T1000 (cell line): Measurements from ENCODE around the gene ATP8A1.

Experiments used
- DNase-seq: peaks from one replicate; lab custom pipeline; 2025; ENCODE audit warnings: mixed read lengths; lab: John Stamatoyannopoulos, UW

ATP8A1 gene

DNA sequence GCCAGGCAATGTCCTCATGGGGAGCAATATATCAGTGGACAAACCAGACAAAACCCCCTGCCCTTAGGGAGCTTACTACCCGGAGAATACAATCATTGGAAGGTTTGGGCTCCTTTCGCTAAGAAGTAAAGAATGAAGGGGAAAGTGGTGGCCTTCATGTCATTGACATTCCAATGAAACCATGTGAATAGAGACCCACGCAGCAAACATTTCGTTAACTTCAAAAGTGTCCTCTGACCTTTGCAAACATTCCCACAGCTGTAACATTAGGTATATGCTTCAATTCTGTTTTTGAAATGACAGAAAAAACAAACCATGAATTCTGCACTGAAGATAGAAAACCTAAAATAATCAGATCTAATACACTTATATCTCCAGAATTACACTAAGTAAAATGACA, 7.0 kb downstream of the ATP8A1 start:
- no peak for DNase-seq

- DNase-seq: no peak
These were observed 9.8 kb downstream of the ATP8A1 start for GRCh38 chr4:42646999-42647541.

DNA sequence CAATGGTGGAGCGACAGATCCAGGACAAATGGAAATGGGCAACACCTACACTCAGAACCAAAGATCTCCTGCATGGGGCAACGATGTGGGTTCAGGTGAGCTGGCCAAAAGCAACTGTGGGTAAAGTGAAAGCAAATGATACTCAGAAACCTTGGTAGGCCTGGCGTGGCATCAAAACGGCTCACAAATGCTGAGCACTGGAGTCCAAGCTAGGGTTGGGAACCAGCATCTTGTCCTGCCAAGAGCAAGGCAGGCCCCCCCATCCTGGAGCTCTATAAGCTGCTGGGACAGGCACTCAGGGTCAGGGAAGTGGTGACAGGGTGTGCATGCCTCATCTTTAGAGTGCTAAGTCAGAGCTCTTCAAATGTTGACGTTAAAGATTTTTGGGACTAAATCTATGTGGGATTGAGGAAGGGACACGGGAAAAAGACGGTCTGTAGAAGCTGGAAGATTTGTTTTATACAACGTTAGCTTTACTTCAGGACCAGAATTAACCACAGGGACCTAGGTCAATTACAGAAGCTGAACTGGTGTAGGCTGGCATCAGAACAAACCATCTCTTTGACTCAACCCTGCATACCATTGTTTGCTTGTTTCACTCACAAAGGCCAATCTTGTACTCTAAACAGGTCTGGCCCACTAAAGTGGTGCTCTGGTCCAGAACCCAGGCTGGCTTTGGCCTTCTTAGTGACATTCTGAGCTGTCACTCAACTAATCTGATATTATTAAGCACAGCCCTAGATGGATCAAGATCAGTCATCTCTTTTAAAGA, 10.7 kb downstream of the ATP8A1 start:
- DNase-seq: no peak

DNA sequence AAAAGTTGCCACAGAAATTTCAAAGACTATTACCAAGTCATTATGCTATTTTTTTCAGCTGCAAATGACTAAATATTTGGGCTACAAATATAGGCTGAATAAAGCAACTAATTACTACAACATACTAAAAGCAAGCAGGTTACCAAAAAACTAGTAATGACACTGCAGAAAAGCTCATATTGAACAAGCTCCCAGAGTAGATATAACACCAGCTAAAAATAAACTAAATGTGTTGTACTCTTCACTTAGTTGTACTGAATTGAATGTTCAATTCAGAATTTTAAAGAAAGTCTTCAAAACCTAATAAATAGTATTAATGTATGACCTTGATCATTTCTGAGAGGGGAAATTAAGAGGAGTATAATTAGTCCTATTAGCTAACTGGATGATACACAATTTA, 12.0 kb downstream of the ATP8A1 start:
- DNase-seq: no peak

DNA sequence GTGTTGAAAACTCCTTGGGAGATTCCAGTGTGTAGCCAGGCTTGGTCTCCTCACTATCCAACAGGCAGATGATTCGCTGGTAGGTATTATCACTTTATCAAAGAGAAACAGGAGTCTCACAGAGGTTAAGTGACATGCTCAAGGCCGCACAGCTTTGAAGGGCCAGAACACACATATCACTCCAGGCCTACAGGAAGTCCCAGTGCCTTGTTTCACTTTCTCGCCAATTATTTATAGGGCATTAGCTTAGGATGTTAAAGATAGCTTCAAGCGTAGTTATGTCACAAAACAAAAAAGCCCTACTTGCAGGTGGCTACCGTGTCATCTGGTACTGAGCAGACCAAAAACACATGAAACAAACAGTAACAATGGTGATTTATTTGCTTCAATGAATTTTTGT, 13.2 kb downstream of the ATP8A1 start:
- no peak for DNase-seq

DNA sequence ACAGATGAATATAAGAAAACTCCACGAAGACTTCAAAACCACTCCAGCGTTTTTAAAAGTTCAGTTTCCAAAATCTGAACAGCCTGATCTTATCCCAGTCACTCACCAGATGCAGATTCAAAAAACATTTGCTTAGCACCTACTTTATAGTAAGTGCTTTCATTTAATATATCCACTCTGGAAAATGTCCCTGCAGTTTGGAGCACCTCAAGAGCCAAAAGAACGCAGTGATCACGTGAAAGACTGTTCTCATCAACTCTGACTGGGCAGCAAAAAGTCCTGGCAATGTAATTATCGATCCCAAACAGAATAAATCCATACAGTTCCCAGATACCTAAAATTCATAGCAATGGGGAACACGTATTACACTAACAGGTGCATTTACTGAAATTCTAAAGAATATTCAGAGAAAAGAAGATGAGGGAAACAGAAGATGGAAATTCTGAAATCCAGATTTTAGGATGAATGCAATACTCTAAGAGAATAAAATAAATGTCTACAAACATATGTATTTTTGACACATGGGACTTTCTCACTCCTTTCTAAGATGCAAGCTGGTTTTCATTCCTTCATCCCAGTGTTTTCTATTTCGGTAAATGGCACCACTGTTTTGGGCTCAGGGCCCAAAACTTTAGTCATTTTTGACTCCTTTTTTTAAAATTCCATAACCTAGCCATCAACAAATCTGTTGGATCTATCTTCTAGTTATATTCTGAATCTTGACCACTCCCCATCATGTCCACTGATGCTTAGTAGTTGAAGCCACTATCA, 13.9 kb downstream of the ATP8A1 start:
- no peak for DNase-seq

GRCh38 chr4:42642101-42642797, 14.7 kb downstream of the ATP8A1 start:
- no peak for DNase-seq

DNA sequence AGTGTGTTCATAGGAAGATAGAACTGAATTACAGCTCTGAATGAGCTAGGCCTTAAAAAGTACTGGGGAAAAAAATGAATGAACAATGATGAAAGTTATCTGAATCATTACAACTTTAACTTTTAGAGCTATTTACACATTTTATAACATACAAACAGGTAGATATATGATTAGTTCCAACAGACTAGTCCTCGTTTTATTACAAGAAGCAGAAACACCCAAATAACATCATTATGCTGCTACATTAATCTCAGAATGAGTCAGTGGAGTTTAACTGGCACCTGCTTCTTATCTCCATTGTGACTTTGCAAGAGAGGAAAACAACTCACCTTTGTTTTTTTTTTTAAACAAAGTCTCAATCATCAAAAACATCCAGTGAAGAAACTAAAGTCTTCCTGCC, 15.2 kb downstream of the ATP8A1 start:
- DNase-seq: no peak

DNA sequence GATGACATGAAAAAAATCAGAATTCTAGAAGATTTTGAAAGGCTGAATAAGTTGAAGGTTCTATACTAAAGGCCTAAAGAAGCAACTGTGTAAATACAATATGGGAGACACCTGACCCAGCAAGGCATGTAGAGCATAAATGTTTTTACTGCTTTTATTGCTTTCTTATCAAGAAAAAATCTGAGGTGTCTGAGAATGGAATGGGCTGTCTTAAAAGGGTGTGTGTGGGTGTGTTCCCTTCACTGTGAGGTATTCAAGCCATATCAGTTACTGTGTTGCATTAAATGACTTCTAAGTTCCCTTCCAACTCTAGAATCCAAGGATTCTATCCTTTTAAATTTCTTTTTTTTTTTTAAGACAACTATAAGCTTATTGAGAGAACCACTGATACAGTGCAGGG, 15.7 kb downstream of the ATP8A1 start:
- DNase-seq: no peak

GRCh38 chr4:42640613-42641012, 16.3 kb downstream of the ATP8A1 start:
- no peak for DNase-seq

DNA sequence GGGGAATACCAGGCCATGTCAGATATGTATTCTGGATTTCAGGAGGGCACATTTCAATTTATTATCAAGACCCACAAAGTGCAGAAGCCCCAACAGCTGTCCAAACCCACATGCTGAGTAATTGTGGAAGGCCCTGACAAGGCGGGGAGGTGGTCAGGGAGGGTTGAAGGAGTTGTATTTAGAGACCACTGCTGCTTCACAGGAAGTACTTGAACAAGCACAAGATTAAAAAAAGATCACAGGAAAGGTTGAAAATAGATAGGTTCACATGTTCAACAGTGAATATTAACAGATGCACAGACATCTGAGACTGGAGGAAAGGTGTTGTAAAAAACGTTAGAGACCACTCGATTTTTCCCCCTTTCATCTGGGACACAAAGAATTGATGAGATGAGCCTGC, 17.9 kb downstream of the ATP8A1 start:
- DNase-seq: no peak

- DNase-seq: no peak
These were observed 18.6 kb downstream of the ATP8A1 start for GRCh38 chr4:42638321-42638720.

DNA sequence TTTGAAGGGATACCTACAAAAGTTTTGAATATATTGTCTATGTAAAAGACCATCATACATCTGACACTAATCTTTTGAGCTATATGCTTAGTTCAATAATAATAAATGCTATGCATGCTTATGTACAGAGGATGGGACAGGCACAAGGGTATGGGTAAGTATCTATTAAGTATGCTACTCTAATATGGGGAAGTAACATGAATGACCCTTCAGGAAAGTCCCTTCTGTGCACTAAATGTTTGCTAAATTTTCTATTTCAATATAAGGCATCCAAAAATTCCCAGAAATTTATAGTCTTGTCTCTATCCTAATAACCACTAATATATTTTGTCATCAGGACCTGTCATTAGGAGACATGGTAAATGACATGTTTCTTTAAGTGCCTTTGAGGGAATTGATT, 19.0 kb downstream of the ATP8A1 start:
- no peak for DNase-seq

- DNase-seq: no peak
These were observed 19.8 kb downstream of the ATP8A1 start for GRCh38 chr4:42637104-42637503.

DNA sequence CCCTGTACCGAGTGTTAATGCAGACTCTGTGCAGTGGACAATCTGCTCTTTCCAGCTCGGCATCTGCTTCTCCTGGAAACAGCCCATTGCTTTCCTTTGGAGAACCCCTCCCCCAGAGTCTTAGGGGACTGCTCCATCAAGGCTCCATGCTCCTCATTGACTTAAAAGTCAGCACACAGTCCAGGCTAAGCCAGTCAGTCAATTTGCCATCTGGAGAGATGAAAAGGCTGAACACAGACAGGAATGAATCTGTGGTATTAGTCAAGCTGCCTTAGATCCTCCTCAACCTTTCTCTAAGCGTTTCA, 20.3 kb downstream of the ATP8A1 start:
- no peak for DNase-seq

DNA sequence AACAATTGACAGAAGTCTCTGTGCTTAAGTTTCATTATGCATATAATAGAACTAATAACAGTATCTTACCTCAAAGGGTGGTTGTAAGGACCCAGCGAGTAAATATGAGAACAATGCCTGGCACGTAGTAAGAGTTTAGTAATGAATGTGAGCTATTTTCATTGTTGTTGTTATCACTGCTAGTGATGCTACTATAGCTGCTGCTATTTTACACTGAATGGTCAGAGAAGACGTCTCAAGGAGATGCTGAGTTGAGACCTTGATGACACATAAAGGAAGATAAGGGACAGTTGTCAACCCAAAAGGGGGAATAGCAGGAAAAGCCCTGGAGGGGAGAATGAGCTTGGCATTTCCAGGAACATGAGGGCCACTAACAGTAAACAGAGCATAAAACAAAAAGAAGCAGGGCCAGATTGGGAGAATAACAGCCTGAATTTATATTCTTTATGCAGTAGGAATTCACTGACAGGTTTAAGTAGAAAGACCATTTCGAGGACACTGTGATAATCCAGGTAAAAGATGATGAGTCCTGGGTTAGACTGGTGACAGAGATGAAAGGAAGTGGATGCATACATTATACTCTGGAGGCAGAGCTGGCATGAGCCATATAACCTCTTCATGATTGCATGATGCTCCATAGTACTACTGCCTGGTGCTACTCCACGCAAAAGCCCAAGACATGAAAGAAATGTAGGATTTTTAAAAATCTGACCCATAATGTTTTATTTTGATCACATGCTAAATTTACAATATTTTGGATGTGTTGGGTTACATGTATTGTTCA, 23.1 kb downstream of the ATP8A1 start:
- DNase-seq: no peak

GRCh38 chr4:42632653-42633382, 24.1 kb downstream of the ATP8A1 start:
- DNase-seq: no peak

DNA sequence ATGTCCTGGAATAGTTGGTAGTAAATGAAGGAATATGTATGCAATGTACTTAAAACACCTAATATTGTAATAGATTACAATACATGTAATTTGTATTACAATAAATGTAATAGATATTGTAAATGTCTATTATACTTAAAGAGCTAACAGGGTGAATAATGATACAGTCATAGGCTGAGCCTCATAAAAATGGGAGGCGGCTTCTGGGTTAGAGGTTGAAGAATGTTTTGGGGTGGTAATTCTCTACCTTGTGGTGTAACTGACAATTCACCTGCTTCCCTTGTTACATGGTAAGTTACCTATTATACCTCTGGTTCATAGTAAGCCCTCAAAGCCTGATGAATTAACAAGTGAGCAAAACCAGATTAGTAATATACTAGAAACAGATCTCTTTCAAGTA, 26.0 kb downstream of the ATP8A1 start:
- DNase-seq: no peak

- no peak for DNase-seq
These were observed 28.2 kb downstream of the ATP8A1 start for GRCh38 chr4:42628740-42629139.

DNA sequence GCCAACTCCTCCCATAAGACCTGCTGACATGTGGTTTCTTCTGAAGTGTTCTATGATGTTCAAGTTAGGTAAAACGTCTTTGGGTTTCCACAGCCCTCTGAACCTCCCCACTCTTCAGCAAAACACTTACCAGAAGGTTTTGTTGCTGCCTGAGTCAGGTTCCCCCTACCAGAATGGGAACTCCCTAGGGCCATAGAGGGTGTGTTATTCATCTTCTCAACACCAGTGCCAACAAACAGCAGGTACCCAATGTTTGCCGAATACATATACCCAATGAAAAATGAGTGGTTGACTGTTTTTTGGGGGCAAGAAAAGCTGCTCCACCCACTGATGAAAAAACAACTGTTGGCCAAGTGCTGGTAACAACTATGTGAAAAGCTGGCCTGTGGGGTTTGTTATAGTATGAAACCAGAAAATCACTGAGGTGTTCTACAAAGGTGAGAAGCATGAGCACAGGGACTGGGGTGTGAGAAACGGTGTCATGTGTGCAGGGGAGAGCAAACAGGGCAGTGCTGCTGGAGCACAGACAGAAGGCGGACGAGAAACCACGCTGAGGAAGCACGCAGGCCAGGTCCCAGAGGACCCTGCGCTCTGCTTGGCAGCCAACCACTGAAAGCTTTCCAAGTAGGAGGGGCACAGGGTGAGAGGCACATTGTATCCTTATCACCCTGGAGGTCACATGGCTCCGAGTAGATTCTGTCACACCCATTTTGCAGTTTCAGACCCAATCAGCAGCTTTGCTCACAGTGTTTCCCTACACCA, 28.8 kb downstream of the ATP8A1 start:
- no peak for DNase-seq
